GM19468 (cell line): ENCODE measurements around the gene STAT3.
A peak's percentile ranks its signal among the peaks of the same experiment; 100 is the strongest.
"Not testable (repeated sequence)": the region's sequence is repeated elsewhere in the genome, so short reads cannot be mapped to it uniquely, and the experiment has no call there.

Source experiments
- ATAC-seq: cut with Tn5 transposase; IDR thresholded peaks from one replicate; pipeline ENCODE4 v1.9.1; 2021; ENCODE audit warnings: mild to moderate bottlenecking, moderate library complexity, moderate number of reproducible peaks; ENCODE audit not compliant: unreplicated experiment; ENCODE audit errors: extremely low read depth

Gene STAT3

DNA sequence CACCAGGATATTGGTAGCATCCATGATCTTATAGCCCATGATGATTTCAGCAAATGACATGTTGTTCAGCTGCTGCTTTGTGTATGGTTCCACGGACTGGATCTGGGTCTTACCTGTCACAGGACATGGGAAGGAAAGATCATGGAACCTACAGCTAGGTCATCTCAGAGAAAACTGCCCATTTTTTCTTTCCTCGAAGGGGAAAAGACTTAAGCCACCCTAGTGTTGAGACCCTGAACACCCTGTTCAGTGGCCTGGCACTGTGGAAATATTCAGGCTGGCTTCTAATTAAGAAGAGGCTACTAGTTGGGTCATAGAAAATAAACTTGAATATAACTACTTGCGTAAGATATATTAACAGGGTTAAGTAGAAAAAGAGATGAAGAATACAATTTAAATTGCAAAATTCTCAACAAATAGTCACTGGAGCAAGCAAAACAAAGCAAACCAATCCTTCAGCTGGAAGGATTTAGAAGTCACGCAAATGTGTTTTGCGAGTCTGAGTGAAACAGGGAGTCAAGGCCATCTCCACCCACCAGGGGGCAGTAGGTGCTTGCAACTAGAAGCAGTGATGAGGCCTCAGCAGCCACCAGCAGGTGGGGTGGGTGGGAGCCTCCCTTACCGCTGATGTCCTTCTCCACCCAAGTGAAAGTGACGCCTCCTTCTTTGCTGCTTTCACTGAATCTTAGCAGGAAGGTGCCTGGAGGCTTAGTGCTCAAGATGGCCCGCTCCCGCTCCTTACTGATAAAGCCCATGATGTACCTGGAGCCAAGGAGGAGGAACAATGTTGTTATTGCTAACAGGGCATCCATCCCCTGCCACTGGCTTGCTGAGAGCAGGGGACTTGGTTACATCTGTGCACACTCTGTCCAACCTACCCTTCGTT lies 65.6 kb downstream of the STAT3 start:
- ATAC-seq: no peak

- no peak for ATAC-seq
Observed at GRCh38 chr17:42321555-42321954, 66.7 kb downstream of the STAT3 start.

GRCh38 chr17:42317967-42318366 lies 70.3 kb downstream of the STAT3 start:
- not testable (repeated sequence) for ATAC-seq

DNA sequence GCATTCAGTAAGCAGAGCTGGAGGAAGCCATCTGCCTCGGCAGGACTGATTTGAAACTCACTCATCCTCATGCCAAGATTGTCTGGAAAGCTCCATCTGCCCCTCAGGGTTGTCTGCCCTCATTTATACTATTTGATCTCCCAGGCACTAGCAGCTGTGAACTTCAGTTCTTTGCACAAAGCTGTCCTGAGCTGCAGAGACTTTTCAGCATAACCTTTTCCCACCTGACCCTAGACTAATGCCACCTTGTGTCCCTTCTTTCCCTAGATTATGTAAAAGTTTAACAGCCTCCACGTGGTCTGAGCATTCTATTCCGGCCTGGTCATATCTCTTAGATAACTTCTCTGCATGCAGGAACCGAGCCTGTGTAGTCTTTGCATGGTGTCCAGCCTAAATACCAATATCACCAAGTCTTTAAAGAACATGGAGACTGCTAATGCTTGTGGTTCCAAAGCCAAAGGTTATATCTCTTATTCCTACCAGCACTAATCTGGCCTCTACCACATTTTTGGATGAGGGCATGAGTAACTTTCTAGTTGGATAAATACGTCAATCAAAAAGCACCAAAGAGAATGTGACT lies 70.9 kb downstream of the STAT3 start:
- ATAC-seq: no peak

DNA sequence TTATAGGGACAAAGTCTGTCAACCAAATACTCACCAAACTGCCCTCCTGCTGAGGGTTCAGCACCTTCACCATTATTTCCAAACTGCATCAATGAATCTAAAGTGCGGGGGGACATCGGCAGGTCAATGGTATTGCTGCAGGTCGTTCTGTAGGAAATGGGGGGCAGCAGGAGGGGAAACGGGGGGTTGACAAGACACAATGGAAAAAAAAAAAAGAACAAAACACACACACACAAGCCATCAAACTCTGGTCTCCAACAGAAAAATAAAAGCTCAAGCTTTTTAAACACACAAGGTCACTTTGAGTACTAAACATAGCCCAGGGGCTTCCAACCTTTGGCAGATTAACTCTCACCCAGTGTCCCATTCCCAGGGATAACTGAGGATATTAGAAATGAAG lies 71.5 kb downstream of the STAT3 start:
- ATAC-seq: no peak

GRCh38 chr17:42315402-42316156 lies 72.7 kb downstream of the STAT3 start:
- no peak for ATAC-seq

GRCh38 chr17:42313773-42314566 lies 74.3 kb downstream of the STAT3 start:
- ATAC-seq: no peak

GRCh38 chr17:42313389-42313772 lies 74.9 kb downstream of the STAT3 start:
- no peak for ATAC-seq

DNA sequence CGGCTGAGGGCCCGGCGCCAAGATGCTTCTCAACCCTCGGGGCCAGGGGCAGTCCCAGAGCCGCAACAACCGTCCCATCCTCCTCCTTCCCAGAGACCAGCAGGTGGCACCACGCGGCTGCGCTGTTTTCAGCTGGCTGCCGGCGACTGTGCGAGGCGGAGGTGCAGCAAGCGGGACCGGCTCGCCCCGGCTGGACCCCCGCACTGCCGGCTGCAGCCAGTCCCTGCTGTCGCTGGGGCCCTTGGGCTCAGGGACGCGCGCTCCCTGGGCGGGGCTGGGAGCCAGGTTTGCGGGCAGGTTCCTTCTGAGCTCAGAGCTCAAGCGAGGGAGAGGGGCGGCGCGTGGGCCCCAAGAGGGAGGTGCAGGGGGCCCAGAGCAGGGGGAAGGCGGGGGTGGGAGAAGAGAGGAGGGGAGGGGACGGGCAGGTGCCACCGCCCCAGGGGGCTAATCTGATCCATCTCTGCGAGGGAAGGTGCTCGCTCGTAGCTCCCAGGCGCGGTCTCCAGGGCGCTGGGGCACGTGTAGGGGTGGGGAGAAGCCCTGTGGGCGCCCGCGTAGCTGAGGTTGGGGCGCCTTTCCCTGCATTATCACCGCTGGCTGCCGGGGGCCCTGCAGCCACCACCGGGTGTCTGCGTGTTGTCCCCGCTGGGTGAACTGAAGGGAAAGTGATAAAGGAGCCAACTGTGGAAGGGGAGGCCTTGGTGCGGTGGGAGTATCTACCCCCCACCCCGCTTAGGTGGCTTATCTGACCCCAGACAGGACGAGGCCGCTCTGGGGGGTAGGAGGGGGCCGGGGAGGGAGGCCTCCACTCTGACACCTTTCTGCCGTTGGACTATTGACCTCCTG lies 75.7 kb downstream of the STAT3 start:
- ATAC-seq: peak; percentile 33

DNA sequence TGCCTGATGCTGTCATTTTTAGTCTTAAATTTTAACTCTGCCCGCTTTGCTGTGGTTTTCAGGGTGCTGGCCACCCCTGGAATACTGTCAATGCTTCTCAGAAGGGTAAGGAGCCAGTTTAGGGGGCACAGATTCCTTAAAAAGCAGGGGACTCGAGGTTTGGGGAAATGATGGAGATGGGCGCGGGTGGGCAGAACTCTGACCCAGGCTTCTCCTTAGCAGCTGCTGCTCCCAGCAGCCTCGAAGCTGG lies 76.3 kb downstream of the STAT3 start:
- no peak for ATAC-seq

DNA sequence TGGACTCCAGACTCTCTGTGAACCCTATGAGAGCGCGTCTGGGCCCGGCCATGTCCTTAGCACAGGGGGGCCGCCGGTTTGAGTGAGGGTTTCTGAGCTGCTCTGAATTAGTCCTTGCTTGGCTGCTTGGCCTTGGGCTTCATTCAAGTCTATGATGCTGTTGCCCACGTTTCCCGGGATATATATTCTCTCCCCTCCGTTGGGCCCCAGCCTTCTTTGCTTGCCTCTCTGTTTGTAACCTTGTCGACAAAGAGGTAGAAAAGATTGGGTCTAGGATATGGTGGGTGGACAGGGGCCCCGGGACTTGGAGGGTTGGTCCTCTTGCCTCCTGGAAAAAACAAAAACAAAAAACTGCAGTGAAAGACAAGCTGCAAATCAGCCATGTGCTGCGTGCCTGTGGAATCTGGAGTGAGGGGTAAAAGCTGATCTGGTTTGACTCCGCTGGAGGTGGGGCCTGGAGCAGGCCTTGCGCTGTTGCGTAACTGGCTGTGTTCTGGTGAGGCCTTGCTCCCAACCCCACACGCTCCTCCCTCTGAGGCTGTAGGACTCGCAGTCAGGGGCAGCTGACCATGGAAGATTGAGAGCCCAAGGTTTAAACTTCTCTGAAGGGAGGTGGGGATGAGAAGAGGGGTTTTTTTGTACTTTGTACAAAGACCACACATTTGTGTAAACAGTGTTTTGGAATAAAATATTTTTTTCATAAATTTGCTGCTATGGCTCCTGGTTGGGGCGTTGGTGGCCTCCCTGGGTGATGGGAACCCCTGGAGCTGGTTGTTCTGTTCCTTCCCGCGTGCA lies 76.8 kb downstream of the STAT3 start:
- no peak for ATAC-seq

- ATAC-seq: no peak
Observed at GRCh38 chr17:42310787-42311215, 77.4 kb downstream of the STAT3 start.

GRCh38 chr17:42309986-42310786 lies 78.1 kb downstream of the STAT3 start:
- no peak for ATAC-seq

DNA sequence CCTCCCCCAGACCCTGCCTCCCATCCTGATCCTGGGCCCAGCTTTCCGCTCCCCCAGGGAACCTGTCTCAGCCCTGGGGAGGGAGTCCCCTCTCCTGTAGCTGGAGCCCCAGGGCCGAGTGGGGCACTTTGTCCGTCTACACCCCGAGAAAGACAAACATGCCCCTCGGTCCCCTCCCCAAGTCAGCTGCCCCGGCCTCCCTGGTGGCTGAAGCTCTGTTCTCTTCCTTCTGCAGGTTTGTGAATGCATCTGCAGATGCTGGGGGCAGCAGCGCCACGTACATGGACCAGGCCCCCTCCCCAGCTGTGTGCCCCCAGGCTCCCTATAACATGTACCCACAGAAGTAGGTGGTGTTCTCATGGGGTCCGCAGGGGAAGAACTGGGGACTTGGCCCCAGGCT lies 79.1 kb downstream of the STAT3 start:
- no peak for ATAC-seq

- ATAC-seq: no peak
Observed at GRCh38 chr17:42308446-42308845, 79.8 kb downstream of the STAT3 start.

DNA sequence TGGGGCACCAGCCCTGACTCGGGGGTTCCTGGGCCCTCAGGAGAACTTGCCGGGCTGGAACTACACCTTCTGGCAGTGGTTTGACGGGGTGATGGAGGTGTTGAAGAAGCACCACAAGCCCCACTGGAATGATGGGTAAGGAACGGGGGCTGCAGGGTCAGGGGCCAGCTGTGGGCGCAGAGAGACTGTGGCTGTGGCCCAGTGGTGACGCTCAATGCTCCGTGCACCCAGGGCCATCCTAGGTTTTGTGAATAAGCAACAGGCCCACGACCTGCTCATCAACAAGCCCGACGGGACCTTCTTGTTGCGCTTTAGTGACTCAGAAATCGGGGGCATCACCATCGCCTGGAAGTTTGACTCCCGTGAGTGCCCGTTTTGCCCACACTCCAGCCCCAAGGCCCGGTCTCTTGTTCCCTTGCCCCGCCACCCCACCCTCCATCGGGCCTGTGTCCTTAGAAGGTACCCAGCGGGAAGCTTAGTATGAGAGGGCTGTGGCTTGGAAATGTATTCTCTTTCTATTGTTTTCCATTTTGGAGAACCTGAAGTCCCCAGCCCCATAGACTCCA lies 80.8 kb downstream of the STAT3 start:
- ATAC-seq: no peak

DNA sequence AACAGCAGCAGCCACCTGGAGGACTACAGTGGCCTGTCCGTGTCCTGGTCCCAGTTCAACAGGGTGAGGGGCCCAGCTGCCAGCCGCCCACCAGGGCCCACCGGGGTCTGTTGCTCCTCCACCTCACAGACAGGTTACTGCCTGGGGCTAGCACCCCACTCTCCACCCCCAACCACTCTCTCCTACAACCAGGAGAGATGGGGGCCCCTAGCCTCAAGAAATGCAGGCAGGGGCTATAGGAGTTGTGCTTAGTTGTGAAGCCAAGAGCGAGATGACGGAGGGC lies 81.9 kb downstream of the STAT3 start:
- ATAC-seq: no peak
